ENCODE data around the gene P2RY6.

P2RY6 gene

GRCh38 chr11:73286240-73286810 is 14.2 kb downstream of the P2RY6 start:
- no peaks in the 10 kb centered on the region for H3K4me1 ChIP-seq
- no peaks in the 10 kb centered on the region for H3K9me3 ChIP-seq (ENCODE audit: control insufficient read depth, low read length)
- no peaks in the 10 kb centered on the region for H3K36me3 ChIP-seq (ENCODE audit: control insufficient read depth, insufficient read depth, low read length)
- no peak overlapping the region for H2AFZ ChIP-seq
- no peak overlapping the region for H3K4me2 ChIP-seq (ENCODE audit: low read length)
- H3K27me3 ChIP-seq (ENCODE audit: control insufficient read depth, insufficient read depth, low read length): no peaks in the 10 kb centered on the region
- H3K9ac ChIP-seq: no peak overlapping the region
- no peak overlapping the region for H3K4me3 ChIP-seq (ENCODE audit: low read depth, low read length)
- TF ChIP-seq CTCF (IDR thresholded peaks at IDR 0.05): no peak
- H3K79me2 ChIP-seq: no peaks in the 10 kb centered on the region
- H3K27ac ChIP-seq: no peak overlapping the region

- Histone ChIP-seq H3K9ac (no peak overlapping the region), H3K36me3 (ENCODE audit: control insufficient read depth, insufficient read depth, low read length) (no peaks in the 10 kb centered on the region), H3K9me3 (ENCODE audit: control insufficient read depth, low read length) (no peaks in the 10 kb centered on the region), H3K79me2 (no peaks in the 10 kb centered on the region), H2AFZ (no peak overlapping the region), H3K27me3 (ENCODE audit: control insufficient read depth, insufficient read depth, low read length) (no peaks in the 10 kb centered on the region), H3K4me3 (ENCODE audit: low read depth, low read length) (no peak overlapping the region), H3K4me2 (ENCODE audit: low read length) (no peak overlapping the region), H3K27ac (no peak overlapping the region), H3K4me1 (no peaks in the 10 kb centered on the region)
- TF ChIP-seq CTCF (IDR thresholded peaks at IDR 0.05): no peak
These were observed 15.4 kb downstream of the P2RY6 start for GRCh38 chr11:73287400-73288101.

GRCh38 chr11:73288192-73288872 is 16.2 kb downstream of the P2RY6 start:
- Histone ChIP-seq H3K9ac (no peak overlapping the region), H3K4me2 (ENCODE audit: low read length) (no peak overlapping the region), H3K4me3 (ENCODE audit: low read depth, low read length) (no peak overlapping the region), H3K9me3 (ENCODE audit: control insufficient read depth, low read length) (no peaks in the 10 kb centered on the region), H3K27me3 (ENCODE audit: control insufficient read depth, insufficient read depth, low read length) (no peaks in the 10 kb centered on the region), H3K79me2 (no peaks in the 10 kb centered on the region), H3K36me3 (ENCODE audit: control insufficient read depth, insufficient read depth, low read length) (no peaks in the 10 kb centered on the region), H2AFZ (no peak overlapping the region), H3K27ac (peak overlapping the region; percentile 56), H3K4me1 (no peaks in the 10 kb centered on the region)
- TF ChIP-seq CTCF (IDR thresholded peaks at IDR 0.05): no peak

- peak overlapping the region; percentile 56 for H3K27ac ChIP-seq
- no peaks in the 10 kb centered on the region for H3K4me1 ChIP-seq
- H3K27me3 ChIP-seq (ENCODE audit: control insufficient read depth, insufficient read depth, low read length): no peaks in the 10 kb centered on the region
- peak overlapping the region; percentile 40 for H3K4me2 ChIP-seq (ENCODE audit: low read length)
- H3K36me3 ChIP-seq (ENCODE audit: control insufficient read depth, insufficient read depth, low read length): no peaks in the 10 kb centered on the region
- peak; percentile 59 for TF ChIP-seq CTCF (IDR thresholded peaks at IDR 0.05)
- no peaks in the 10 kb centered on the region for H3K79me2 ChIP-seq
- H3K4me3 ChIP-seq (ENCODE audit: low read depth, low read length): no peak overlapping the region
- H2AFZ ChIP-seq: peak overlapping the region; percentile 28
- H3K9me3 ChIP-seq (ENCODE audit: control insufficient read depth, low read length): no peaks in the 10 kb centered on the region
- H3K9ac ChIP-seq: no peak overlapping the region
These were observed 17.0 kb downstream of the P2RY6 start for GRCh38 chr11:73288873-73289707.

Data from parathyroid adenoma (tissue), 2 donors.